ENCODE data around the gene PID1.

PID1 gene

GRCh38 chr2:229060147-229060546, 210.9 kb downstream of the PID1 start:
- no peak for DNase-seq

DNA sequence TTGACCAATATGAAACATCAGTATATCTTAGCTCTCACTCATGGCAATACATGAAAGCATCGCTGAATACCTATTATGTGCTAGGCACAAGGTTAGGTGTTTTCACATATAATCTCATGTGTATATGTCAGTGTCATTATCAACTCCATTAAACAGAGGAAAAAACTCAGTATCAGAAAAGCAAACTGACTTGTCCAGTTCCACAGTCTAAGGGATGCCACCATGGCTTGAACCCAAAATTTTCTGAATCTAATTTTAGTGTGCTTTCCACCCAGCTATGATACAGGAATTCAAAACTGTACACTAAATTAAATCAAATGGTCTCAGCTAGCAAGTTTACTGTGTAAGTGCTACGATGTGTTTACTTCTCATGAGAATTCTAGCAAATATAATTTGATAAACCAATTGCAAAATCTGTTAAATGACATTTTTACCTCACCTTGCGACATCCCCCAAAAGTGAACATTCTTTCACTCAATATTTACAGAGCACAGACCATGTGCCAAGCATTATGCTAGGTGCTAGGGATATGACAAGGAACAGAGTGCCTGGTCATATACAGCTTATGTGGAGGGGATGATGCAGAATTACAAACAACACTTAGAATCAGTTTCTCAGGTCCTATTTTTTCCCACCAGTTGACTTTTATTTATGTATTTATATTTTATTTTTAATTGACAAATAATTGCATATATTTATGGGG, 211.6 kb downstream of the PID1 start:
- no peak for DNase-seq

- no peak for DNase-seq
Measured at GRCh38 chr2:229057976-229058553, 213.0 kb downstream of the PID1 start.

- DNase-seq = no peak
Measured at GRCh38 chr2:229054311-229054710, 216.8 kb downstream of the PID1 start.

DNA sequence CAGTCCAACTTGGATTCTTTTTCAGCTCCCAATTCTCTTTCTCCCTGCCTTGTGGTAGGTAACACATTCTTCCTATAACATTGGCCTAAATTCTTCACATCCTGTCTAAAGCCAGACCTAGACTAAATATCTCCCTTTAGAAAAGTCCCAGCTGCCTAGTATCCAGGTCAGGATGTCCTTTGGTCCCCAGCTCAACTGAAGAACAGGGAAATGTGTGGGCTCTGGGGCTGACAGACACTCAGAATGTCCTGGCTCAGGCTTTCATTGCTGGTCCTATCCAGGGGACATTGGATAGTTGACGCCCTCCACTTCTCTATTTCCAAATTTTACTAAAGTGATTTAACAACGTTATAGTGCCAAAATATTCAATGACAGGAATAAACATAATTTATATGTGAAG, 219.3 kb downstream of the PID1 start:
- no peak for DNase-seq

GRCh38 chr2:229050133-229050532, 221.0 kb downstream of the PID1 start:
- no peak for DNase-seq

GRCh38 chr2:229048134-229048533, 223.0 kb downstream of the PID1 start:
- DNase-seq = no peak

GRCh38 chr2:229045671-229046070, 225.4 kb downstream of the PID1 start:
- no peak for DNase-seq

- DNase-seq = no peak
Measured at GRCh38 chr2:229044581-229044980, 226.5 kb downstream of the PID1 start.

GRCh38 chr2:229043681-229044080, 227.4 kb downstream of the PID1 start:
- DNase-seq = no peak

- no peak for DNase-seq
Measured at GRCh38 chr2:229042349-229042748, 228.7 kb downstream of the PID1 start.

GRCh38 chr2:229041691-229042090, 229.4 kb downstream of the PID1 start:
- DNase-seq = no peak

DNA sequence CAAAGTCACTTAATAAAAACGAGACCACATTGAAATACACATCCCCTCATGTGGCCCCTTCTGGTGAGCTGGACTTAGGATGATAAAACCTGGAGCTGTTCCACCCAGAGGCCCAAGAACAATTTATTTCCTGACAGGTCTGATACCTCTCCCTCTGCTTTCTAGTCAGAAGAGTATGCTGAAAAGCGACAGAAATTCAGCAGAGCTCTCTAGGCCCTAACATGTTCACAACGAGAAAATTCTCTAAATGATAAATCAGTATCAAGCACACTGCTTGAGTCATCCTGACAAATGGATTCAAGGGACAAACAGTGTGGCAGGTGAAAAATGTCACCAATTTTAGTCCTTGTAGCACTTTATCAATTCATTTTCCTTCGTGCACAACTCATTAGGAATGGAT, 233.5 kb downstream of the PID1 start:
- no peak for DNase-seq

DNA sequence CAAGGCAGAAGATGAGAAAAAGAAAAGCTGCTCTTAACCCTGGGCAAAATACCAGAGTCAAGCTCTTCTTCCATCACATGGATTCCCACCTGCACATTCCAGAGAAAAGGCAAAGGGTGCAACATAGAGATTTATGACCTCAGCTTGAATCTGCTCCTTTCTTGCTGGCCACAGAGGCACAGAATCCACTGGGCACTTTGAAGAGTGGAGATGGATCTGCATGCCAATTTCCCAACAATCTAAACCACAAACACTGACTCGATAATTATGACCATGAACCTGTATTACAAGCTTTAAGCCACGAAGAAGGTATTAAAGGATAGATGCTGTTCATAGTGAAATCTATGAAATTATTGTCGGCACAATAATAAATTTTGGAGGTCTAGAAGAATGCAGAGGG, 237.3 kb downstream of the PID1 start:
- DNase-seq = no peak

GRCh38 chr2:229032608-229033234, 238.4 kb downstream of the PID1 start:
- DNase-seq = no peak

GRCh38 chr2:229027353-229028105, 243.6 kb downstream of the PID1 start:
- no peak for DNase-seq

- no peak for DNase-seq
Measured at GRCh38 chr2:229025653-229026052, 245.4 kb downstream of the PID1 start.

GRCh38 chr2:229022652-229023051, 248.4 kb downstream of the PID1 start:
- no peak for DNase-seq

- no peak for DNase-seq
Measured at GRCh38 chr2:229022071-229022470, 249.0 kb downstream of the PID1 start.

- no peak for DNase-seq
Measured at GRCh38 chr2:229009816-229010215, 261.3 kb downstream of the PID1 start.

- no peak for DNase-seq
Measured at GRCh38 chr2:229003256-229003655, 267.8 kb downstream of the PID1 start.

GRCh38 chr2:229001196-229001595, 269.9 kb downstream of the PID1 start:
- no peak for DNase-seq

- DNase-seq = no peak
Measured at GRCh38 chr2:228999326-228999725, 271.8 kb downstream of the PID1 start.

- DNase-seq = no peak
Measured at GRCh38 chr2:228988786-228989185, 282.3 kb downstream of the PID1 start.
